IMR-90 (cell line): ENCODE results near the gene RPL37. TPM values are rescaled to one million over a fixed set of nuclear protein-coding genes. Genes with fewer than 3 reads are reported as not detected.

Experiments
- ATAC-seq: fragments of 200-7000 bp; cut with Tn5 transposase; 2 replicates; pipeline ENCODE4 v1.9.1; 2020; ENCODE audit warnings: low read depth, mild to moderate bottlenecking, moderate library complexity
- BruUV-seq: library from RNA; stranded (reverse); fragments of 400-500 nt; replicated peaks from 2 replicates; lab custom pipeline; 2021; lab: Mats Ljungman, UMichigan
- CTCF ChIA-PET: fragments of 300-600 bp; formaldehyde crosslinking; extraction: SDS; loops from one replicate; lab custom pipeline; 2021; ENCODE audit warnings: antibody characterized with exemption; lab: Yijun Ruan, JAX
- POLR2A ChIA-PET: fragments of 300-600 bp; sonication (Branson Sonifier 250); formaldehyde crosslinking; loops from one replicate; lab custom pipeline; 2022; ENCODE audit warnings: antibody characterized with exemption; ENCODE audit not compliant: unreplicated experiment; lab: Charles Lee
- DNase-seq: peaks from one replicate; pipeline ENCODE4 v3.0.0; 2013
- H2AFZ ChIP-seq: replicated peaks from 2 replicates; pipeline ENCODE3; 2013; ENCODE audit warnings: low read length, mild to moderate bottlenecking; ENCODE audit not compliant: poor library complexity
- H2AK5ac ChIP-seq: 2 replicates; pipeline ENCODE4 v1.6.1; 2013; ENCODE audit warnings: low read depth, low read length, inconsistent platforms
- H2AK9ac ChIP-seq: replicated peaks from 2 replicates; pipeline ENCODE3; 2013; ENCODE audit warnings: mild to moderate bottlenecking, low read depth, low read length, moderate library complexity; ENCODE audit not compliant: poor library complexity
- H2BK120ac ChIP-seq: 2 replicates; pipeline ENCODE4 v1.6.1; 2013; ENCODE audit warnings: low read depth, low read length, inconsistent platforms
- H2BK15ac ChIP-seq: 3 replicates; pipeline ENCODE4 v1.6.1; 2013; ENCODE audit warnings: low read depth, low read length, inconsistent platforms
- H2BK20ac ChIP-seq: 2 replicates; pipeline ENCODE4 v1.6.1; 2013; ENCODE audit warnings: low read depth, mild to moderate bottlenecking, inconsistent platforms, low read length, moderate library complexity
- H2BK5ac ChIP-seq: 2 replicates; pipeline ENCODE4 v1.6.1; 2013; ENCODE audit warnings: mild to moderate bottlenecking, low read depth, low read length, inconsistent platforms; ENCODE audit not compliant: poor library complexity, severe bottlenecking
- H3K14ac ChIP-seq: replicated peaks from 2 replicates; pipeline ENCODE4 v1.6.1; 2013; ENCODE audit warnings: low read depth, low read length, inconsistent platforms
- H3K18ac ChIP-seq: 2 replicates; pipeline ENCODE4 v1.6.1; 2013; ENCODE audit warnings: low read depth, low read length, control low read depth
- H3K23ac ChIP-seq: 2 replicates; pipeline ENCODE4 v1.6.1; 2013; ENCODE audit warnings: low read depth, low read length, inconsistent platforms
- H3K27ac ChIP-seq: 2 replicates; pipeline ENCODE4 v1.5.1; 2013; ENCODE audit warnings: mild to moderate bottlenecking, control low read depth, low read length; ENCODE audit not compliant: insufficient read depth
- H3K27me3 ChIP-seq: 2 replicates; pipeline ENCODE4 v1.6.1; 2013; ENCODE audit warnings: low read length; ENCODE audit not compliant: control insufficient read depth, insufficient read depth
- H3K36me3 ChIP-seq: 2 replicates; pipeline ENCODE4 v1.6.1; 2013; ENCODE audit warnings: low read length, mixed read lengths; ENCODE audit not compliant: control insufficient read depth, insufficient read depth
- H3K4ac ChIP-seq: 2 replicates; pipeline ENCODE4 v1.6.1; 2013; ENCODE audit warnings: low read depth, low read length, inconsistent platforms
- H3K4me1 ChIP-seq: 2 replicates; pipeline ENCODE4 v1.6.1; 2013; ENCODE audit warnings: low read length, mixed read lengths; ENCODE audit not compliant: control insufficient read depth, insufficient read depth
- H3K4me2 ChIP-seq: 2 replicates; pipeline ENCODE4 v1.6.1; 2013; ENCODE audit warnings: low read depth, mild to moderate bottlenecking, control low read depth, low read length, moderate library complexity
- H3K4me3 ChIP-seq: 2 replicates; pipeline ENCODE4 v1.5.1; 2013; ENCODE audit warnings: low read depth, mild to moderate bottlenecking, control low read depth, low read length, moderate library complexity; ENCODE audit not compliant: insufficient read depth
- H3K56ac ChIP-seq: 2 replicates; pipeline ENCODE4 v1.6.1; 2013; ENCODE audit warnings: low read length, inconsistent platforms; ENCODE audit not compliant: insufficient read depth; ENCODE audit errors: extremely low read depth
- H3K79me1 ChIP-seq, 2 experiments: 2 replicates each; pipeline ENCODE4 v1.6.1; 2013; ENCODE audit warnings: low read length in 2 of 2, inconsistent platforms in 1 of 2, low read depth in 1 of 2
- H3K9ac ChIP-seq: 2 replicates; pipeline ENCODE4 v1.6.1; 2013; ENCODE audit warnings: low read depth, low read length, control low read depth
- H3K9me1 ChIP-seq: 2 replicates; pipeline ENCODE4 v1.6.1; 2013; ENCODE audit warnings: low read length, inconsistent platforms; ENCODE audit not compliant: insufficient read depth
- H3K9me3 ChIP-seq: 2 replicates; pipeline ENCODE4 v1.6.1; 2013; ENCODE audit warnings: low read length; ENCODE audit not compliant: control insufficient read depth, insufficient read depth
- H4K20me1 ChIP-seq: 2 replicates; pipeline ENCODE4 v1.6.1; 2013; ENCODE audit warnings: low read length, inconsistent platforms; ENCODE audit not compliant: insufficient read depth
- H4K5ac ChIP-seq: 2 replicates; pipeline ENCODE4 v1.6.1; 2013; ENCODE audit warnings: mild to moderate bottlenecking, low read depth, low read length, control low read depth
- H4K8ac ChIP-seq, 2 experiments: 2 replicates each; pipeline ENCODE4 v1.6.1; 2013; ENCODE audit warnings: low read depth in 2 of 2, low read length in 2 of 2, control low read depth in 1 of 2, inconsistent platforms in 1 of 2
- H4K91ac ChIP-seq: 2 replicates; pipeline ENCODE4 v1.6.1; 2013; ENCODE audit warnings: low read depth, low read length, inconsistent platforms; ENCODE audit not compliant: insufficient read depth
- CHD1 ChIP-seq: IDR thresholded peaks from 2 replicates; pipeline ENCODE4 v1.6.1; 2012; ENCODE audit warnings: low read depth, low read length, improper control_type of control experiment
- ELK1 ChIP-seq: fragments of 150-350 bp; IDR thresholded peaks from 2 replicates; pipeline ENCODE4 v1.6.1; 2016; ENCODE audit warnings: low read depth, mild to moderate bottlenecking, low read length, moderate library complexity, borderline replicate concordance
- MAZ ChIP-seq: IDR thresholded peaks from 2 replicates; pipeline ENCODE4 v1.6.1; 2012; ENCODE audit warnings: low read depth, mild to moderate bottlenecking, low read length, improper control_type of control experiment, moderate library complexity, borderline replicate concordance
- NFE2L2 ChIP-seq: fragments of 150-350 bp; IDR thresholded peaks from 2 replicates; pipeline ENCODE4 v1.6.1; 2016; ENCODE audit warnings: low read depth, mild to moderate bottlenecking, low read length
- POLR2A ChIP-seq: IDR thresholded peaks from 2 replicates; pipeline ENCODE4 v1.6.1; 2012; ENCODE audit warnings: mild to moderate bottlenecking, low read depth, low read length
- RAD21 ChIP-seq: IDR thresholded peaks from 2 replicates; pipeline ENCODE4 v1.6.1; 2012; ENCODE audit warnings: low read length, improper control_type of control experiment
- RCOR1 ChIP-seq: IDR thresholded peaks from 2 replicates; pipeline ENCODE4 v1.6.1; 2012; ENCODE audit warnings: mild to moderate bottlenecking, low read length, improper control_type of control experiment; ENCODE audit not compliant: insufficient replicate concordance
- SMC3 ChIP-seq: fragments of 150-350 bp; IDR thresholded peaks from 2 replicates; pipeline ENCODE4 v1.6.1; 2016; ENCODE audit warnings: low read depth, mild to moderate bottlenecking, antibody characterized with exemption, low read length, moderate library complexity
- WGBS, 2 experiments: methylation state at CpG; one replicate each; pipeline versions ENCODE4 v1.1.5 to v1.1.7; 2013; ENCODE audit warnings: missing lambda C conversion rate in 2 of 2; ENCODE audit not compliant: insufficient read length in 1 of 2; ENCODE audit errors: extremely low coverage in 2 of 2; 5-methylcytosine and 5-hydroxymethylcytosine counted together
- dilution Hi-C: fragments of 300-500 bp; cut with HindIII; formaldehyde crosslinking; loops from one replicate; pipeline ENCODE4 v1.14.3; 2018; ENCODE audit warnings: low sequenced_read_pairs; ENCODE audit not compliant: unreplicated experiment
- in situ Hi-C: fragments of 300-500 bp; cut with MboI; formaldehyde crosslinking; loops from 3 replicates; pipeline ENCODE4 v1.14.3; 2019; ENCODE audit warnings: low sequenced_read_pairs, inconsistent platforms, mixed read lengths
- intact Hi-C: fragments of 100-400 bp; cut with micrococcal nuclease; formaldehyde crosslinking; loops from 2 replicates; pipeline ENCODE4 v1.10.0; 2022
- polyA plus RNA-seq, 3 experiments: library from polyadenylated mRNA; depleted of rRNA; stranded (reverse); fragments of >200 nt; gene quantifications; 2 replicates each; pipeline ENCODE4 v1.2.3, GENCODE V29; 2012; ENCODE audit warnings: low replicate concordance in 1 of 3
- total RNA-seq: library from RNA; depleted of rRNA; stranded (reverse); fragments of >200 nt; gene quantifications from 2 replicates; pipeline ENCODE4 v1.2.3, GENCODE V29; 2012

The RPL37 gene
- total and polyA plus RNA-seq, 2 of the 4 experiments (the other 2 are of a cell fraction), result 35.3 to 294 TPM

- CTCF ChIA-PET, result interaction anchor here (1.1 kb wide), 1 partner anchor 23 kb away, joined by 3 read pairs; no protein-coding TSS in a partner anchor
Observed at GRCh38 chr5:40797273-40798011, 37.6 kb downstream of the RPL37 start.

More at GRCh38 chr5:40797273-40798011, 37.6 kb downstream of the RPL37 start:
- dilution Hi-C loops (no loop called here), intact Hi-C loops (no loop called here), in situ Hi-C loops (no loop called here)
- peaks cover 0 to 30% of the 10 kb centered on the region in 2 experiments; a peak in 2 of 4 replicates for H3K79me1 ChIP-seq
- peak overlapping the region; percentile 98 for H3K14ac ChIP-seq
- BruUV-seq, result no TSS peak
- H3K4me2 ChIP-seq, result peak overlapping the region; percentile 96
- peaks cover 3% of the 10 kb centered on the region for H3K4me1 ChIP-seq
- H3K4ac ChIP-seq, result peak overlapping the region; percentile 91
- peak overlapping the region; percentile 100 for H3K27ac ChIP-seq
- H3K9me1 ChIP-seq, result peaks cover 3% of the 10 kb centered on the region; the same call in 1 of the 2 replicates
- H4K20me1 ChIP-seq, result peaks cover 47% of the 10 kb centered on the region
- H4K8ac ChIP-seq, result peak overlapping the region; percentile 37 to 97
- peak overlapping the region; percentile 98 for H3K4me3 ChIP-seq
- H2AK9ac ChIP-seq, result peak overlapping the region; percentile 90
- peak overlapping the region; percentile 100 for H3K9ac ChIP-seq
- H4K5ac ChIP-seq, result peak overlapping the region; percentile 89
- H3K36me3 ChIP-seq, result peaks cover 2% of the 10 kb centered on the region
- H3K56ac ChIP-seq, result peak overlapping the region; percentile 97
- ATAC-seq, result peak; percentile 61
- H3K9me3 ChIP-seq, result no peaks in the 10 kb centered on the region
- H2BK120ac ChIP-seq, result peak overlapping the region; percentile 82
- H3K27me3 ChIP-seq, result no peaks in the 10 kb centered on the region
- peak overlapping the region; percentile 80 for H2AK5ac ChIP-seq
- H4K91ac ChIP-seq, result peak overlapping the region; percentile 87
- peak overlapping the region; percentile 93 for H2BK5ac ChIP-seq
- no peak overlapping the region; the same call in 2 of the 3 replicates for H2BK15ac ChIP-seq
- H3K23ac ChIP-seq, result peak overlapping the region; percentile 99
- TF ChIP-seq CHD1 (0 out of 2 replicates have a peak, but pooled peaks have one; percentile 49), ELK1 (no peak), RCOR1 (no peak), RAD21 (no peak), SMC3 (no peak), NFE2L2 (no peak), POLR2A (no peak; the same call in 1 of the 2 replicates), MAZ (no peak)
- peak overlapping the region; percentile 90 for H2AFZ ChIP-seq
- peak overlapping the region; percentile 95 for H3K18ac ChIP-seq
- peak overlapping the region; percentile 48; the same call in 1 of the 2 replicates for H2BK20ac ChIP-seq
- WGBS, 2 experiments, result 0% methylated on average over 14 of the region's 56 CpGs; no CpG with 5 or more reads in 1 of the 2 experiments
- POLR2A ChIA-PET, result interaction anchor here (0.6 kb wide), 2 partner anchors 43 to 746 kb away, joined by 3 to 8 read pairs; partner anchors contain the start of gene CARD6
- peak; percentile 58 for DNase-seq
